HG03039 (cell line): ENCODE measurements around the gene PXDN.

ENCODE experiments used
- ATAC-seq: cut with Tn5 transposase; IDR thresholded peaks from one replicate; pipeline ENCODE4 v1.9.1; 2021; ENCODE audit warnings: mild to moderate bottlenecking, moderate library complexity; ENCODE audit not compliant: unreplicated experiment

The PXDN gene

DNA sequence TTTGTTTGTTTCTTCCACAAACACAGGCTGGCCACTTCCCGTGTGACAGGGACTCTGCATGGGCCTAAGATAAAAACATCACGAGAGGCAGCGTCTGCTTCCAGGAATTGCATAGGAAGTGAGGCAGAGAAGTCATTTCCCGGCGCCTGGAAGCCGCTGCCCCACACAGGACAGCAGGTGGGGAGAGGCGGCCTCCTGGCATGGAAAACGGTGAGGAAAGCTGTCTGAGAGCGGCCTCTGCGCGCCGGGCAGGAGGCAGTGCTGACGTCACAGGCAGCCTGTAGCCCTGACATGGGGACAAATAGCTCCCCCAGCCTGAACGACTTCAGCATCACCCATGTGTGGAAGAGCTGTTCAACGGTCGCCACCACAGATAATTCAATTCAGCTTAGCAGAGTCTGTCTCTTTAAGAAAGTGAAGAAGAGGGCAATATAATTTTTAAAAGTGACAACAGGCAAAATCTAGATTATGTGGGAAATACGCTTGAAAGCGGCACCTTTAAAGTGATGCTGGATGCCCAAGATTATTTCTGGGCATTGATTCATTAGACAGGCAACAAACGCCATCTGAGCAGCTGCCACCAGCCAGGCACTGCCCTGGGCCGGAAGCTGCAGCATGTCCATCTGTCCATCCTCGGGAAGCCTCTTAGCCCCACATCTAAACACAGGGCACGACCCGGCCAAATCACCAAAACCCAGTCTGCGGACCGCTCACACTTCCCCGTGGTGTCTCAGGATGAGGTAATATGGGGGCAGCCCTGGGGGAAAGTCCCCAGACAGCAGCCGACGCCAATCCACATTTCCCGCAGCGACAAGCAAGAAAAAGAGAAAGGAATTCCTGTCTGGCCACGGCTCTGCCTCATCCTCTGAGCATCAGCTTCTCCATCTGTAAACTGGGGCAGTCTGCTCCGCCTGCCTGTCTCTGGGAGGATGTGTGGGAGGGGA is 138.9 kb downstream of the PXDN start:
- peak; percentile 55 for ATAC-seq

DNA sequence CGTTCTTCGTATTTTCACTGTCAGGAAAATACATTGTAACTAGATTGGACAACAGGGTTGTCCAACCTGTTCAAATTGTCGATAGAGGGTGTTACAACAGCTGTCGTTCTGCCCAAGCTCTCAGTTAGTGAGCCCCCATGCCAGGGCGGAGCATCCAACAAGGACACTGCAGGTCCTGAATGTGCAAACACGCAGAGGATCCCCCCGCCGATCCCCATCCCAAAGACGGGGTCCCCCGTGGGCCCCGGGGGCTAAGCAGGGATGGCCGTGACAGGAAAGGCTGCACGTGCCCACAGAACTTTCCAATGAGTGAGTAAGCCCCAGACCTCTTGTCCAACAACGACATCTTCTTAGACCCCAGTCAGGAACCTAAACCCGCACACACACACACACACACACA is 140.8 kb downstream of the PXDN start:
- ATAC-seq, result no peak

DNA sequence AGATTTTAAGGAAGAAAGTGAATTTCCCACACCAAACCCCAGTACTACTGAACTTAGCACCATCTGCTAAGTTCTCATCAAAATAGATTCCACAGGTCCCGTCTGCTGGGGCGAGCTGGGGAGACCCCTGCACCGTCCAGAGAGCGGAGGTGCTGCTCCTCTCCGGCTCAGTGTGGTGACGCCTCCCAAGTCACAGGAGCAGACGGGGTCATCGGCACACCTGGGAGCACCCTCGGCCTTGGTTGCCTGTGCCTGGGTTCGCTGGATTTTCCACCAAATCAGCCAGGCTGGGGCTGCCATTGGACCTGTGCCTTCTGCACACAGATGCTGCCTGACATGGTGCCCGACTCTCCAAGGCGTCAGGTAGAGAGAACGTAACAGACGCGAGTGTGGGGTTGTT is 141.3 kb downstream of the PXDN start:
- ATAC-seq, result no peak

DNA sequence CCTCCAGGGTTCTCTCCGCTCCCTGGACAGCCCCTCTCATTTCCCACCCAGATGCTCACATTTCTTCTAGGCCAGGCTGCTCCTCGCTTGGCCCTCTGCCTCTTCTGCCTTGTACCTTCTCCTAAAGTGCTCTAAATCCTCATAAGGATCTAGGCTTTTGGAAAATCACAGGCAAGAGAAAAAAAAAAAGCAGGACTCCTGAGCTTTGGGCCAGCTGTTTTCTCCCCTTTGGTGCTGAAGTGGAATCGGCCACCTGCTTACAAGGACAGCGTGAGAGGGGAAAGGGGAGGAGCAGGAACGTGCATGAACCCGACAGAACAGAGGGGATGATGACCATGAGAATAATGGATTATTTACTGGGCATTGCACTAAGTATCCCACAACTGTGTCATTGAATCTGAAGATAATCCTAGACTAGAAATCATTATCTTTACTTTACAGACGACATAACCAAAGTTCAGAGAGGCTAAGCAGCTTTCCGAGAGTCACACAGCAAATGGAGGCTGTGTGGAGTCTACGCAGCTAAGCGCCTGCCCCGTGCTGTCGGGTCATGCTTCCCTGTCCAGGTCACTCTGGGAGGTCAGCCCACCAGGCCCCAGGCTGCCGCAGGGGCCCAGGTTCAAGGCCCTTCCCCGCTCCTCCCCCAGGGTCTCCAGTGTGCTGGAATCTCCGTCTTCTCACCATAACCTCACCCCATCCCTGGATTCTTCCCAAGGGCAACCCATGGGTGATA is 141.9 kb downstream of the PXDN start:
- ATAC-seq, result no peak

DNA sequence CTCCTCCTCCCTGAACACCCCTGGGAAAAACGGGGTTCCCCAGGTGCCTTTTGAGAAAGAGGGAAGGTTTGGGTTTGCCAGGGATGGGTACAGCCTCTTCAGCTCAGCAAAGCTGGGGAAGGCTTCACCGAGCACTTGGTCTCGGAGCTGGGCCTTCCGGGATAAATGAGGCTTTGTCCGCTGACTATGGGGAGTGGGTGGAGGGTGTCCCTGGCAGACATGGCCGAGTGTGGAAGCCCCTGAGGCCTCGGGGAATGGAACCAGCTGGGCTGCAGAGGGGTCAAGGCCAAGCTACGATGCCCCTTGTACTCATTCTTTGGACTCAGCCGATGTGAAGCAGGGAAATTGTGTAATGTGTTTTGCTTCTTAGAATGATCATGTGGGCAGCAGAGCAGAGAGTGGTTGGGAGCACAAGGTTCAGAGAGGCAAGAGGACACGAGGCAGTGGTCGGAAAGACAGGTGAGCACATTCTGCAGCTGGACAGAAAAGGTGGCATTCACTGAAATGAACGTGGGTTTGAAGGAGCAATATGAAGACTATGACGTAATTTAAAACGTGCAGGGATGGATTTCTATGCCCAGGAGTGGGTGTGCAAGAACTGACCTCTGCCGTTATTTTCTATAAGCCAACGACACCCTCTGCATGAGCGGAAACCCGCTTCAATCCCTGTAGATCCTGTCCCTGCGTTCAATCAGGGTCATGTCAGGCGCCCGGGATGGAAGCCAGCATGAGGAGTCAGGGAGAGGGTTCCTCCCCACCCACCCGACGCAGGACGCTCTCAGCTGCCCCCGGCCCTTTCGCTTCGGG is 142.6 kb downstream of the PXDN start:
- no peak for ATAC-seq

DNA sequence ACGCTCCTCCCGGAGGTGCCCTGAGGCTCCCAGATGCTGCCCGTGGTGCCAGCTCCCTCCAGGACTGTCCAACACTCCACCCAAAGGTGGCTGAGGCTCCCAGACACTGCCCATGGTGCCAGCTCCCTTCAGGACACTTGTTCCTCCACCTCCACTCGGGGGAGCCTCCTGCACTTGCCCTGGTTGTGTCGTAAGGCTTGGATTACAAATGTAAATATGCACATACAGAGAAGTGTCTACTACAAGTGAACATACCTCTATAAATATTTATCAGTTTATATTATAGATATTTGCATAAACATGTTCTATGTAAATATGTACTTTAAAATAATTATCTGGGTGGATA is 143.3 kb downstream of the PXDN start:
- ATAC-seq, result no peak

DNA sequence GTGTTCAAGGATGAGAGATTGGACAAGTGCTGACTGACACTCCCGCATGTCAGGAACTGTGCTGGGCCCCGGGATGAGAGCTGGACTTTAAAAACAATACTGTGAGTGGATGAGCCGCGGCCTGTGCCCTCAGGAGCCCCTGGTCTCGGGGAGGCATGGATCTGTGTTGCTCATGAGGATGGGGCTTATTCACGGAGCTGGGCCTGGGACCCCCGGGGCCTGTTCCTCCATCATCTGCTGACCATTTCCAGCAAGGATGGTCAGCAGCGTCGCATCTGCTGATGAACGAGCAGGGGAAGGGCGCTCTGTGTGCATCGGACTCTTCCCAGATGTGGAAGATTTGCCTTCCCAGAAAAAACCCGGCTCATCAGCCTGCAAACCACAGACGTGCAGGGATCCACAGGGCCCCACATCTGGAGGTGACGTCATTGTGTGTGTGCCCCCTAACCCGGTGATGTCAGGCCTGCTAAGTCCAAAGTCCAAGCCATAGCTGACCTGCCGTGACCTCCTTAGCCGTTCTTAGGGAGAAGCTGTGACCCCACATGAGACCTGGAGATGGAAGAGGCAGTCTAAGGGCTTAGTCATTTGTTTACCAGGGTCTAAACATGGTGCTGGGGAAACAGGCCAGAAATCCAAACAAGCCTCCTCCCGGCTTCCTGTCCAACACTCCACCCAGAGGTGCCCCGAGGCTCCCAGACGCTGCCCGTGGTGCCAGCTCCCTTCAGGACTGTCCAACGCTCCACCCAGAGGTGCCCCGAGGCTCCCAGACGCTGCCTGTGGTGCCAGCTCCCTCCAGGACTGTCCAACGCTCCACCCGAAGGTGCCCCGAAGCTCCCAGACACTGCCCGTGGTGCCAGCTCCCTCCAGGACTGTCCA is 143.9 kb downstream of the PXDN start:
- no peak for ATAC-seq

DNA sequence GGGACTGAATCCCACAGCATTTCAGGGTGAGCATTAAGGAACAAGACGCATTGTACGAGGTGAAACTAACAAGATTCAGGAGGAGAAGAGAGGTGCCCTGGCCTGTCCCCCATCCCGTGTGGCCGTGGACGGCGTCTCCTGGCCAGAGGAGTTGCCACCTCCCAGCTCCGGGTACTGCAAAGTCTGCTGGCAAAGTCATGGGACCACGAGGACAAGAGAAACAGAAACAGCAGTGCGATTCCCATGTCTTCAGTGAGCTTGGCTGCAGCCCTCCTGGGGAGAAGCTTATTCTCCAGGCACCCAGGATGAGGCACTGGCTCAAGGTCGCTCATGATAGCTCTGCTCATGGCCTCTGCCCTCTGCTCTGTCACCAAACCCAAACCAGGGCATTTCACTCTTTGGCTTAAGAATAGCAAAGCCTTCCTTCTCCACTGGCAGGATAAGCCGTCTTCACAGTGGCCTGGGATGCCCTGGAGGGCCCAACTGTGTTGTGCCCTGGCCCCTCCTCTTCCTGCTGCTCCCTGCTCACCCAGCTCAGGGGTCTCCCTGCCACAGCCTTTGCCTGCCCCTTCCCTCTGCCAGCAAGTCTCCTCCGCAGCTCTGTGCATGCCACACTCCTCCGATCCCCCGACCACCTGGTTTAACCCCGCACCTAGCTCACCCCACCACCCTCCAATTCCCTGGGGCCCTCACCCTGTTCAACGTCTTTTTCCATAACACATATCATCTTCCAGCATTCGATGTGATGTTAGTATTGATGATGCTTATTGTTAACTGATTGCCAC is 144.8 kb downstream of the PXDN start:
- ATAC-seq, result no peak

DNA sequence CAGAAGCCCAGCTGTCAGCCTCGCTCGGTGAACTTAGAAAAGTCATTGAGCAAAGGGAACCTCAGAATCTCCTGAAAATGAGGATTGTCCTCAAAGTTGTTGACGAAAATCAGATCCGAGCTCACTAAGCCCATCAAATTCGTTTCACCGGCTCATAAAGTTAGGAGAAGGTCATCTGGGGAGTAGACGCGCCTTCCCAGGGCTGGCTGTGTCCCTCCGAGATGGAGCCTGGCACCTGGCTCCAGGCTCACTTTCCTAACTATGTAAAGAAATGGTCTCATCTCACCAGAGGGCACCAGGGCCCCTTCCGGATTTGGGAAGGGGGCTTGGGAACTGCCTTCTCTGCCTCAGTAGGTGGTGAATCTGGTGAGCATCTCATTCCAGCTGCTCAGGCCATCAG is 145.5 kb downstream of the PXDN start:
- no peak for ATAC-seq

DNA sequence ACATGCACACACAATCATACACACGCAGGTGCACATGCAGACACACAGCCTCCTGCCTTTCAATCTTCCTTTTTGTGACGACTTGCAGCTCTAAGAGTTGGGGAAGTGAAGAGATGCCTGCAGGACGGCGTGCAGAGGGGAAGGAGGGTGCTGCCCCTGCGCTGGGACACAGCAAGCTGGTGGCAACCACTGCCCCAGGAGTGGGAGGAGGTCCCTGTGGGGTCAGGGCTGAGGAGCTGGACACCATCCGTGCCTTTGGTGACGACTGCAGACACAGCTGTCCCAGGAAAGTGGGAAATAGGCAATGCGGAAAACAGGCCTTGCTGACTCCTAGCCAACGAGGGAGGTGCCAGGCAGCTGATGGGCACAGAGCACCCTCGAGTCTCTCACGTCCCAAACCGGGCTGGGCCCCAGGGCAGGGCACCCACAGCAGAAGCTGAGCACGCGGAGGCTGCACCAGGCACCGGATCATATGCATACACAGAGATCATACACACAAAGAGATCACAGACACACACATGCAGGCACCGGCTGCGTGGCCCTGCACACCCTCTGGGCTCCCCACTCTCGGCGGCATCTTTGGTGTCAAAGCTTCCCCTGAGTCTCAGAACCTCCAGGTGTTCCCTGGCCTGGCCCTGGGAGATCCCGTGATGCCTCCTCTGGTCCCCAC is 146.1 kb downstream of the PXDN start:
- ATAC-seq, result no peak

DNA sequence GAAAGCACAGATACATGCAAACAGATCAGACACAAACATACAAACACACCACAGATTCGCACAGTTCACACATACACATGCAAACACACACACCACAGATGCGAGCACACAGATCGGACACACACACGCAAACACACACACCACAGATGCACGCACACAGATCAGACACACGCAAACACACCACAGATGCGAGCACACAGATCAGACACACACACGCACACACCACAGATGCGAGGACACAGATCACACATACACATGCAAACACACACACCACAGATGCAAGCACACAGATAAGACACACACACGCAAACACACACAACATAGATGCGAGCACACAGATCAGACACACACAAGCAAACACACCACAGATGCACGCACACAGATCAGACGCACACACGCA is 149.0 kb downstream of the PXDN start:
- ATAC-seq, result no peak

DNA sequence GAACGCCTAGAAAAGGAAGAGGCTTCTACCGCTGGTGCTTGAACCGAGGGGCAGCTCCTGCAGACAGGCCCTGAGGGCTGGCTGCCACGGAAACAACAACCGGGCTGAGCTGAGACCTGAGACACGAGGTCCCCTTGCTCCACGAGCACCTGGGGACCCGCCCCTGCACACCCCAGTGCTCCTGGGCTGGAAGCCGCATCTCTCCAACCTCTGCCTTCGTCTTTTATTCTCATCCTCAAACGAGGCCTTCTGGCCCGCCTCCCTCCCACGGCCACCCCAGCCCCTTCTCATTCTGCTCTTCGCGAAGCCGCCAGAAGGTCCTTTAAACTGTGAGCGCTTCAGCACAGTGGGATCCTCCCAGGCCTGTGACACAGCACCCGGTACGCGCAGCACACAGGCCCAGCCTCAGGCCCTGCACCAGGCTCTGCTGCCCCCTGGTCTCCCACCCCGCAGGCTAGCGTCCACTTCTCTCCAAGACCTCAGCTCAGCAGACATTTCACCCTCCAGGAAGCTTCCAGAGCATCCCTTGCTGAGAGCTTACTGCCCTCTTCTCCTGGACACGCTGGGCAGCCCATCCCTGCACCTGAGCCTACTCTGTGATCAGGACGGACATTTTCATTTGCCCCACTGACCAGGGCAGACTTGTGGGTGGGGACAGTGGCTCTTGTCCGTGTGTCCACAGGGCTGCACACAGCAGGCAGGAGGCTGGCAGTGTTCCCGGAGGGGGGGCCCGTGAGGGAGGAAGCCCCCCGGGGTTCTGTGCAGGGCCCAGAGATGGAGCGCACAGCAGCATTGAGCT is 149.7 kb downstream of the PXDN start:
- no peak for ATAC-seq

DNA sequence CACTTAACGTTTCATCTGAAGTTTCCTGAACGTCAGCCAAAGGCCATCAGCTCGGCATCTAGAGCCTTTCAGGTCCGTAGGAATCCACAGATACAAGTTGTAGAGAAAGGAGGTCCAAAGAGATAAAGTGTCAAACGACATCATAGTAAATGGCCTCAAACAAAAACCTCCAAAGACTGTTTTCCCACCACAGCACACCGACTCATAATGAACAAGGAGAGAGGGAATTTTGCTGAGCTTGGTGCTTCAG is 150.3 kb downstream of the PXDN start:
- ATAC-seq, result no peak

DNA sequence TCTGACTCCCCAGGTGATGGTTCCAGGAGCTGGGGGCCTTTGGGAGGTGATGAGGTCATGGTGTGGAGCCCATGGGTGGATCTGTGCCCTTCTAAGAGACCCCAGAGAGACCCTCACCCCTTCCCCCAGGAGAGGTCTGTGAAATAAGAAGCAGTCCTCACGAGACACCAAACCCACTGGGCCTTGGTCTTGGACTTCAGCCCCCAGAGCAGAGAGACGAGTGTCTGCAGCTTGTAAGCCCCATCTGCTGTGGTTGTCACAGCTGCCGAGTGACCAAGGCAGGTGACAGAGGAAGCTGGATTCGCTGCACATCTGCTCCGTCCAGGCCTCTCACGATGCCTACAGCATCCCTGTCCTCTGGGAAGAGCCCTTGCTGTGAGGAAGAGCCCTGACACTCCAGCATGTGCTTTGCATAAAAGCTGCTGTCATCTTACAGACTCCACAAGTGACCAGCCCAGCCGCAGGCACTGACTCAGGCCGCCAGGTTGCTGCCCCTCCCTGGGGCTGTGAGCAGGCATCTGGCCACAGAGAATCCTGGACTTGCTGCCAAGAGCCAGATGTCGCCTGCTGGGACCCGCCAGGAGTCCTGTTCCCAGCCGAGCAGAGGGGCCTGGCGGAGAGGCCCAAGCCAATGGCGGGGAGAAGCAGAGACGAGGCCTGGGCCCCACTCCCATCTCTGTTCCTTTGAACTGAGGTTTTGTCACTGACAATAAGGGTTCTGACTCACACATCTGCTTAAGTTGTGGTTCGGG is 150.8 kb downstream of the PXDN start:
- ATAC-seq, result no peak

DNA sequence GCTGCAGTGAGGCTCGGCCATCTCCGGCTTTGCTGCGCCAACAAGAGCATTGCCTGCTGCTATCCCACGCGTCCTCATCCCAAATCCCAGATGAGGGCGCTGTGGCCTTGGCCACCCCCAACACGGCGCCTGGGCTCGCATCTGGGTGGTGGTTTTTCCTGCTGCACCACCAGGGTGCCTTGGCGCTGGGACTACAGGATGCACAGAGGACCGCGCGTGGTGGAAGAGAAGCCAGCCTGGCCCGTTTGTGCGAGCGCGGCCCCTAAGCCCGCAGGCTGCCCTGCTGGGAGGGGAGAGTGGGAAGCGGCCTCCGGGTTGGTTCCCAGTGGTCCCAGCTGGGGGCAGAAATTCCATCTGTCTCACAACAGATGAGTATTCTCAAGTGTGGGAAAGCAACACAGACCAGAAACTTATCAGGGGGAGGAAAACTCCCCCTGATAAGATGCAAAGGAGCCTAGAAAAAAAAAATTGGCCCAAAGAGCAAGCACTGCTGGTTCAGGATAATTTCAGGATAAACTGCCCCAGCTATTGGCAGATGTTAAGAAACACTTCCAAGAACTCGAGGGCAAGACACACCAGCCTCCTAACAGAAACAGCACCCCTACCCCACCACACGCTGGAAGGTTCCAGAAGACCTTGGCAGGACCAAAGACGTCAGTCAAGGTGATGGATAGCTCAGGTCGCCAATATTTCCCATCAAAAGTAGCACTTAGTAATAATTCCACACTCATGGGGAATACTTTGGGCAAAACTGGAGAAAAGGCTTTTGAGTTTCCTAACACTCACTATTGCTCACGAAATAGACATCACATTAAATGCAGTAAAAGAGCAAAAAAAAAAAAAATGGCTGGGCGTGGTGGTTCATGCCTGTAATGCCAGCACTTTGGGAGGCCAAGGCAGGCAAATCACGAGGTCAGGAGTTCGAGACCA is 152.1 kb downstream of the PXDN start:
- no peak for ATAC-seq

DNA sequence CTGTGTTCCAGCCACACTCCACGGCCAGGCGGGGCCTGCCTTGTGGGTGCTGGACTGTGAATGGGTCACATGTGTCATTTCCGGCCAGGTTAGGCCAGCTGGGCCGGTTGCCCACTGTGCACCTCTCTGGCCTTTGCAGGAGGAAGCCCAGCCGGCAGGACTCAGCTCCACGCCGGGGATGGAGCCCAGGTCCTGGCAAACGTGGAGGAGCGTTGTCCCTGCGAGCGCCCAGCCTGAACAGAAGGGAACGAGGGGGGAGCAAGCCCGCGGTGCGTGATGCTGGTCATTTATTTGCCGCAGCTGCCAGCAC is 152.9 kb downstream of the PXDN start:
- ATAC-seq, result no peak
